ENCODE data around the gene LPP. TPM values are rescaled to one million over a fixed set of nuclear protein-coding genes. Genes with fewer than 3 reads are reported as not detected.

LPP gene
- total RNA-seq, 4 donors from 2014 or later = 207 to 592 (median 406) TPM

- peaks cover 9 to 16% (median 11%) of the 10 kb centered on the region in 4 donors for H3K4me1 ChIP-seq
- no peak overlapping the region for H3K4me3 ChIP-seq
- H3K9me3 ChIP-seq = no peaks in the 10 kb centered on the region
- intact Hi-C loops (cut with DNase I; ENCODE audit: low total_unique reads) = no loop called here
- no peaks in the 10 kb centered on the region for H3K27me3 ChIP-seq
- no peak for DNase-seq
- in situ Hi-C loops (cut with MboI; ENCODE audit: low pct_ligation_motif_present in 1 of 4, low pct_unique_long_range_greater_than_20kb in 1 of 4, low sequenced_read_pairs in 3 of 4) = no loop called here
- no peaks in the 10 kb centered on the region for H3K36me3 ChIP-seq
- TF ChIP-seq EP300 (IDR thresholded peaks at IDR 0.05; ENCODE audit: low read depth) (no peak), CTCF (IDR thresholded peaks at IDR 0.05) (no peak), POLR2A (IDR thresholded peaks at IDR 0.05) (no peak)
- peak overlapping the region in 1 of 4 donors; percentile 44 for H3K27ac ChIP-seq
- WGBS, 2 donors (ENCODE audit: low coverage in 1 of 2) = 84 to 88% methylated on average over 3 to 4 of the region's 4 CpGs
Observed at GRCh38 chr3:188901671-188902287, 747.8 kb downstream of the LPP start.

GRCh38 chr3:188904670-188905069, 750.7 kb downstream of the LPP start:
- TF ChIP-seq EP300 (IDR thresholded peaks at IDR 0.05; ENCODE audit: low read depth) (no peak), POLR2A (IDR thresholded peaks at IDR 0.05) (no peak), CTCF (IDR thresholded peaks at IDR 0.05) (no peak), POLR2AphosphoS5 (IDR thresholded peaks at IDR 0.05) (no peak)
- H3K4me1 ChIP-seq = peaks cover 8 to 9% (median 8%) of the 10 kb centered on the region in 4 donors
- no peak for DNase-seq
- 60% methylated on average over 1 of the region's 1 CpG; no CpG with 5 or more reads in 1 of the 2 donors for WGBS, 2 donors (ENCODE audit: low coverage in 1 of 2)
- in situ Hi-C loops (cut with MboI; ENCODE audit: low pct_ligation_motif_present in 1 of 4, low pct_unique_long_range_greater_than_20kb in 1 of 4, low sequenced_read_pairs in 3 of 4) = no loop called here
- H3K27me3 ChIP-seq = no peaks in the 10 kb centered on the region
- no peaks in the 10 kb centered on the region for H3K36me3 ChIP-seq
- no peak overlapping the region for H3K4me3 ChIP-seq
- H3K9me3 ChIP-seq = no peaks in the 10 kb centered on the region
- intact Hi-C loops (cut with DNase I; ENCODE audit: low total_unique reads) = no loop called here
- H3K27ac ChIP-seq = no peak overlapping the region

GRCh38 chr3:188905547-188905946, 751.6 kb downstream of the LPP start:
- in situ Hi-C loops (cut with MboI; ENCODE audit: low pct_ligation_motif_present in 1 of 4, low pct_unique_long_range_greater_than_20kb in 1 of 4, low sequenced_read_pairs in 3 of 4) = no loop called here
- Histone ChIP-seq H3K36me3 (no peaks in the 10 kb centered on the region), H3K27me3 (no peaks in the 10 kb centered on the region), H3K27ac (no peak overlapping the region), H3K4me3 (no peak overlapping the region), H3K9me3 (no peaks in the 10 kb centered on the region), H3K4me1 (peaks cover 0 to 1% (median under 1%) of the 10 kb centered on the region in 4 donors)
- no peak for TF ChIP-seq CTCF (IDR thresholded peaks at IDR 0.05)
- no peak for TF ChIP-seq POLR2AphosphoS5 (IDR thresholded peaks at IDR 0.05)
- TF ChIP-seq POLR2A (IDR thresholded peaks at IDR 0.05) = no peak
- TF ChIP-seq EP300 (IDR thresholded peaks at IDR 0.05; ENCODE audit: low read depth) = no peak
- DNase-seq = no peak
- 80 to 82% methylated on average over 2 of the region's 2 CpGs for WGBS, 2 donors (ENCODE audit: low coverage in 1 of 2)
- intact Hi-C loops (cut with DNase I; ENCODE audit: low total_unique reads) = no loop called here

GRCh38 chr3:188906236-188906635, 752.3 kb downstream of the LPP start:
- DNase-seq = no peak
- in situ Hi-C loops (cut with MboI; ENCODE audit: low pct_ligation_motif_present in 1 of 4, low pct_unique_long_range_greater_than_20kb in 1 of 4, low sequenced_read_pairs in 3 of 4) = no loop called here
- Histone ChIP-seq H3K9me3 (no peaks in the 10 kb centered on the region), H3K27ac (no peak overlapping the region), H3K27me3 (no peaks in the 10 kb centered on the region), H3K4me3 (no peak overlapping the region), H3K4me1 (peaks cover 0 to 8% (median 3%) of the 10 kb centered on the region in 4 donors), H3K36me3 (no peaks in the 10 kb centered on the region)
- intact Hi-C loops (cut with DNase I; ENCODE audit: low total_unique reads) = no loop called here
- 91 to 93% methylated on average over 3 to 7 of the region's 7 CpGs for WGBS, 2 donors (ENCODE audit: low coverage in 1 of 2)
- TF ChIP-seq POLR2A (IDR thresholded peaks at IDR 0.05) (no peak), EP300 (IDR thresholded peaks at IDR 0.05; ENCODE audit: low read depth) (no peak), CTCF (IDR thresholded peaks at IDR 0.05) (no peak), POLR2AphosphoS5 (IDR thresholded peaks at IDR 0.05) (no peak)
